Sigmoid colon (tissue), 7 donors: ENCODE measurements around the gene ZNF273. TPM values are rescaled to one million over a fixed set of nuclear protein-coding genes. Genes with fewer than 3 reads are reported as not detected.

ENCODE experiments used
- DNase-seq: peaks from one replicate; pipeline ENCODE4 v3.0.0-alpha.2; 2019
- H3K27ac ChIP-seq, 4 donors: fragments of 200-600 bp; sonication (generic); one replicate each; pipeline ENCODE4 v1.5.1; 2016 to 2019; ENCODE audit warnings: mild to moderate bottlenecking in 1 of 4
- H3K27me3 ChIP-seq, 3 donors: fragments of 200-600 bp; sonication (generic); one replicate each; pipeline ENCODE4 v1.5.1; 2019; ENCODE audit warnings: mild to moderate bottlenecking in 1 of 3
- H3K36me3 ChIP-seq, 4 donors: fragments of 200-600 bp; sonication (generic); one replicate each; pipeline ENCODE4 v1.5.1; 2016 to 2019
- H3K4me1 ChIP-seq, 4 donors: fragments of 200-600 bp; sonication (generic); one replicate each; pipeline ENCODE4 v1.5.1; 2017 to 2019
- H3K4me3 ChIP-seq, 4 donors: fragments of 200-600 bp; sonication (generic); one replicate each; pipeline ENCODE4 v1.5.1; 2017 to 2019; ENCODE audit warnings: mild to moderate bottlenecking in 2 of 4, moderate library complexity in 1 of 4
- H3K9me3 ChIP-seq, 4 donors: fragments of 200-600 bp in 3 of 4; sonication (generic) in 3 of 4; one replicate each; pipeline versions ENCODE4 v1.5.1 to v1.6.1; 2013 to 2019
- CTCF ChIP-seq, 4 experiments: fragments of 450-650 bp in 3 of 4; fragments of 200-600 bp in 1 of 4; IDR thresholded peaks; one replicate each; pipeline ENCODE4 v1.5.1; 2016 to 2019; ENCODE audit warnings: antibody characterized with exemption in 4 of 4, mild to moderate bottlenecking in 3 of 4, moderate library complexity in 2 of 4
- EP300 ChIP-seq, 4 donors: sonication (generic); formaldehyde crosslinking; IDR thresholded peaks; one replicate each; pipeline ENCODE4 v1.6.1; 2017; ENCODE audit warnings: antibody characterized with exemption in 4 of 4
- POLR2A ChIP-seq, 2 donors: fragments of 450-650 bp; IDR thresholded peaks; one replicate each; pipeline ENCODE4 v1.6.1; 2016; ENCODE audit warnings: antibody characterized with exemption in 2 of 2, mild to moderate bottlenecking in 2 of 2, moderate library complexity in 2 of 2
- POLR2AphosphoS5 ChIP-seq, 4 donors: sonication (generic); formaldehyde crosslinking; IDR thresholded peaks; one replicate each; pipeline ENCODE4 v1.6.1; 2017; ENCODE audit warnings: antibody characterized with exemption in 4 of 4
- WGBS, 2 donors: extraction: QIAGEN DNeasy Blood & Tissue Kit; methylation state at CpG; one replicate each; pipeline ENCODE4 v1.1.7; 2013; 5-methylcytosine and 5-hydroxymethylcytosine counted together
- intact Hi-C: fragments of 100-400 bp; cut with DNase I; formaldehyde crosslinking; loops from one replicate; pipeline ENCODE4 v1.15.1; 2023
- polyA plus RNA-seq, 3 donors: library from polyadenylated mRNA; stranded (reverse); fragments of 200-250 nt; gene quantifications; one replicate each; pipeline ENCODE4 v1.2.3, GENCODE V29; 2013
- total RNA-seq, 4 donors: library from RNA; depleted of rRNA; stranded (reverse); fragments of >200 nt; gene quantifications; one replicate each; pipeline ENCODE4 v1.1.0, GENCODE V29; 2016
- donor health status: healthy with polysubstance abuse.
- donor health status: Bipolar disorder and iron deficiency.
- donor health status: healthy.

ZNF273 gene
- total and polyA plus RNA-seq, 7 donors: 1.2 to 38.2 (median 7.5) TPM

DNA sequence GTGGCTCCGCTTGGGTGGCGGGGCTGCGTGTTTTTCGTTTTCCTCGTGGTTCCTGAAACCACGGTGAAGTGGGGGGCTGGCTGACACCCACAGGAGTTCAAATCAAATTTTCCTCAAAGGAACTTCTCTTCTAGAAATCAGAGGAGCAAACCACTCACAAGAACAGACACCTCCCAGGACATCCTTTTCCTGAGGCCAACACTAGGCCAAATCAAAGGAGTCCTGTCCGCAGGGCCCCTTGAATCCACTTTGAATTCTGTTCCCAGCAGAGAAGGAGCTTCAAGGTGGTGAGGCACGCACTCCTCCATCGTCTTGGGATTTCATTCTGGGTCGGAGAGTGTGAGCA, 29.9 kb upstream of the ZNF273 start:
- Histone ChIP-seq H3K4me3 (no peak overlapping the region), H3K4me1 (peaks cover 0 to 9% (median 3%) of the 10 kb centered on the region in 4 donors), H3K27me3 (peaks cover 0 to 5% (median 0%) of the 10 kb centered on the region in 3 donors), H3K9me3 (no peaks in the 10 kb centered on the region), H3K27ac (no peak overlapping the region), H3K36me3 (no peaks in the 10 kb centered on the region)
- intact Hi-C loops: no loop called here
- no peak for TF ChIP-seq EP300 (IDR thresholded peaks at IDR 0.05)
- no peak for TF ChIP-seq POLR2A (IDR thresholded peaks at IDR 0.05)
- no peak for TF ChIP-seq CTCF (IDR thresholded peaks at IDR 0.05)
- TF ChIP-seq POLR2AphosphoS5 (IDR thresholded peaks at IDR 0.05): no peak
- DNase-seq: no peak
- WGBS, 2 donors: 94% methylated on average over 10 of the region's 10 CpGs

DNA sequence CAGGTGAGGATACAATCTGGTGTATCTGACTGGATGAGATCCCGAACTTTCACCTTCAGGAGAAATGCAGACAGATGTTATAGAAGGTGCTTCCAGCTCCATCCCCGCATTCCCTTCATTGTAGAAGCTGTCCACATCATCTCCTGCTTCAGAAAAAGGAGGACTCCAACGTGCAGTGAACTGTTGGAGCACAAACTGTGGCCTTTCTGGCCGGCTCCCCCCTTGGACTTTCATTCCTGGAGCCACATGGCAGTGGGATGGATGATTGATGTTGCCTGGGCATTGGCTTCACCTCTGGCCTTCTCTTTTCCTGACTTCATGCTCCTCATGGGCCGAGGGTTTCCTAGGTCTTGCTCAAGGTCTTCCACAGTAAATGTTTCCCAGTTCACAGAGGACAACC, 29.6 kb upstream of the ZNF273 start:
- Histone ChIP-seq H3K9me3 (no peaks in the 10 kb centered on the region), H3K4me3 (no peak overlapping the region), H3K36me3 (no peaks in the 10 kb centered on the region), H3K4me1 (peaks cover 0 to 9% (median 3%) of the 10 kb centered on the region in 4 donors), H3K27ac (no peak overlapping the region), H3K27me3 (peaks cover 0 to 5% (median 0%) of the 10 kb centered on the region in 3 donors)
- WGBS, 2 donors: 56 to 67% methylated on average over 5 of the region's 5 CpGs
- no peak for DNase-seq
- intact Hi-C loops: no loop called here
- no peak for TF ChIP-seq POLR2A (IDR thresholded peaks at IDR 0.05)
- TF ChIP-seq POLR2AphosphoS5 (IDR thresholded peaks at IDR 0.05): no peak
- no peak for TF ChIP-seq EP300 (IDR thresholded peaks at IDR 0.05)
- no peak for TF ChIP-seq CTCF (IDR thresholded peaks at IDR 0.05)

GRCh38 chr7:64874114-64874513, 29.0 kb upstream of the ZNF273 start:
- no peak overlapping the region for H3K4me3 ChIP-seq
- H3K27ac ChIP-seq: no peak overlapping the region
- H3K4me1 ChIP-seq: peaks cover 0 to 9% (median 3%) of the 10 kb centered on the region in 4 donors
- DNase-seq: no peak
- H3K36me3 ChIP-seq: no peaks in the 10 kb centered on the region
- TF ChIP-seq POLR2AphosphoS5 (IDR thresholded peaks at IDR 0.05): no peak
- no peak for TF ChIP-seq EP300 (IDR thresholded peaks at IDR 0.05)
- TF ChIP-seq CTCF (IDR thresholded peaks at IDR 0.05): no peak
- no peak for TF ChIP-seq POLR2A (IDR thresholded peaks at IDR 0.05)
- intact Hi-C loops: no loop called here
- peaks cover 0 to 5% (median 0%) of the 10 kb centered on the region in 3 donors for H3K27me3 ChIP-seq
- WGBS, 2 donors: 79 to 80% methylated on average over 10 of the region's 10 CpGs
- H3K9me3 ChIP-seq: no peaks in the 10 kb centered on the region

DNA sequence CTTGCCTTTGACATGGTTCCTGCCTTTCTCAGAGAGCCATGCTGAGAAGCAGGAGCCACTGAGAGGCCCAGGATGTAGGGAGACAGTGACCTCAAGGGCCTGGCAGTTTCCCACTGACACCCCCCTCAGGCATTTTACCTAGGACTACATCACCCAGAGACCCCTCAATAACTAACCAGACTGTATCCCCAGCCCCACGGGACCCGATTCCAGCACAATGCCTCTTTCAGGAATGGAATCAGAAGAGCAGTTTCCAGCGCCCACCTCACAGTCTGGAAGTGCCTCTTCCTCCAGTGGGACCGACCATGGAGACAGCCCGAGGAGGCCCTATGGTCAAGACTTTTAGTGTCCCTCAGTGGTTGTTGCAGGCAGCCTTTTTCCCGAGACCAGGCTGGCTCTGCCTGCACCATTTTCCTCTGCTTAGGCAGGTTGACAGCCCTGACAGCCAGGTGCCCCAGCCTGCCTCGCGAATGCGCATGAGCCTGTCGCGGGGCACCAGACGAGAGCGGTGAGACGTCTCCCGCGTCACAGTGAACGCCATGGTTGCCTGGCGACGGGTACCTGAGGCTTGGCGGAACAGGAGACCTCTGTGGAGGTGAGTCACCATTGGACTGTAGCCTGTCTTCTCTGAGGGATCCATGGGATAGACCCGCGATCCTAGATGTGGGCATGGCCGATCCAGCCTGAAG, 28.4 kb upstream of the ZNF273 start:
- TF ChIP-seq POLR2AphosphoS5 (IDR thresholded peaks at IDR 0.05) (no peak), CTCF (IDR thresholded peaks at IDR 0.05) (no peak), EP300 (IDR thresholded peaks at IDR 0.05) (no peak), POLR2A (IDR thresholded peaks at IDR 0.05) (no peak)
- intact Hi-C loops: no loop called here
- Histone ChIP-seq H3K4me1 (peaks cover 0 to 9% (median 3%) of the 10 kb centered on the region in 4 donors), H3K27me3 (peaks cover 0 to 5% (median 0%) of the 10 kb centered on the region in 3 donors), H3K4me3 (no peak overlapping the region), H3K27ac (no peak overlapping the region), H3K36me3 (no peaks in the 10 kb centered on the region), H3K9me3 (no peaks in the 10 kb centered on the region)
- WGBS, 2 donors: 90% methylated on average over 23 of the region's 23 CpGs
- no peak for DNase-seq

DNA sequence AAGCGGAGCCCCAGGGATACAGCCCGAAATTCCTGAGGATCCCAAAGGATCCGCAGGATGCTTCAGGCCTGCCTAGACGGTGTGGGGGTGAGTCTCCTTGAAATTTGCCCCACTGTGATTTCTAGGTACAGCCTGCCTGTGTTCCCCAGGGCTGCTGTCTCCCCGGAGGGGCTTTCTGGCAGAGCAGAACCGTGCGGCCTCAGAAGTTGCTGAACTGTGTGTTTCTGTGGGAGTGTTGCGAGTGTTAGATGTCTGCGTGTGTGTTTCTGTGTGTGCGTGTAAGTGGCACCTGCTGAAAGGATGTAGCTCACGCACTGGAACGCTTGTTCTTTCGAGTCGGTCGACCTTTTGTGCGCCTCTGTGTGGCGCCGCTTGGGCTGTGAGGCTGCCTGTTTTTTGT, 27.8 kb upstream of the ZNF273 start:
- no peaks in the 10 kb centered on the region for H3K9me3 ChIP-seq
- peaks cover 0 to 5% (median 0%) of the 10 kb centered on the region in 3 donors for H3K27me3 ChIP-seq
- no peak overlapping the region for H3K27ac ChIP-seq
- 89 to 91% methylated on average over 18 of the region's 18 CpGs for WGBS, 2 donors
- DNase-seq: no peak
- H3K36me3 ChIP-seq: no peaks in the 10 kb centered on the region
- intact Hi-C loops: no loop called here
- TF ChIP-seq POLR2A (IDR thresholded peaks at IDR 0.05): no peak
- peaks cover 0 to 9% (median 3%) of the 10 kb centered on the region in 4 donors for H3K4me1 ChIP-seq
- no peak overlapping the region for H3K4me3 ChIP-seq
